ENCODE measurements around the gene FAM47B.

The FAM47B gene

DNA sequence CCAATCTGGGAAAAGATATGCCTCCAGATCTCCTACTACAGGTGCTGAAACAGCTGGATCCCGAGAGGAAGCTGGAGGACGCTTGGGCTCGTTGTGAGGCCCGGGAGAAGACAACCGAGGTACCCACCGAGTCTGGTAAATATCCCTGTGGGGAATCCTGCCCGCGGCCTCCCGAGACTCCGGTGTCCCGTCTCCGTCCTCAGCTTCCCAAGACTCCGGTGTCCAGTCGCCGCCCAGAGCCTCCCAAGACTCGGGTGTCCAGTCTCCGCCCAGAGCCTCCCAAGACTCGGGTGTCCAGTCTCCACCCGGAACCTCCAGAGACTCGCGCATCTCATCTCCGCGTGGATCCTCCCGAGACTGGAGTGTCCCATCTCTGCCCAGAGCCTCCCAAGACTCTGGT is 639 bp downstream of the FAM47B start:
- Histone ChIP-seq H3K9ac (ENCODE audit: low read length) (no peak overlapping the region), H3K9me3 (ENCODE audit: control insufficient read depth, insufficient read depth, low read depth, low read length) (no peaks in the 10 kb centered on the region), H3K27ac (ENCODE audit: low read depth, low read length) (no peak overlapping the region), H3K27me3 (ENCODE audit: control insufficient read depth, insufficient read depth, low read length) (no peaks in the 10 kb centered on the region), H3K36me3 (ENCODE audit: control insufficient read depth, insufficient read depth, low read length) (no peaks in the 10 kb centered on the region), H3K4me3 (ENCODE audit: low read depth, low read length) (no peak overlapping the region), H3K4me1 (ENCODE audit: control insufficient read depth, insufficient read depth, low read length) (no peaks in the 10 kb centered on the region)

DNA sequence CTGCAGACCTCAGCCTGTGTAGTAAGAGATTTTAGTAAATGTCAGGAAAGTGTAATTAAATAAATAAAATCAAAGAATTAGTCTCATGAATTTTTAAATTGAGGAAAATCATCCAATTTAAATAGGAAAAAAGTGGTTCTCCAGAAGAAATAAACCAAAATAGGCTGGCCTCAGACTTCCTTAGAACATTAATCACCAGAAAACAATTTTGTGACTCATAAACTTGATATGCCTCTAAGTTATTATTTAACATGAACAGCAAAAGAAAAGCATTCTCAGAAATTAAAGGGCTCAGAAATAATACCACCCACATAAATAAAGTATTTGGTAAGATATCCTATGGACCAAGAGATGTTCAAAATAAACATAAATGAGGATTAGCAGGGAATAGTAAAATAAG is 14.3 kb downstream of the FAM47B start:
- no peak overlapping the region for H3K4me3 ChIP-seq (ENCODE audit: low read depth, low read length)
- H3K4me1 ChIP-seq (ENCODE audit: control insufficient read depth, insufficient read depth, low read length): no peaks in the 10 kb centered on the region
- H3K36me3 ChIP-seq (ENCODE audit: control insufficient read depth, insufficient read depth, low read length): no peaks in the 10 kb centered on the region
- no peaks in the 10 kb centered on the region; the same call in 1 of the 2 replicates for H3K27me3 ChIP-seq (ENCODE audit: control insufficient read depth, insufficient read depth, low read length)
- no peaks in the 10 kb centered on the region for H3K9me3 ChIP-seq (ENCODE audit: control insufficient read depth, insufficient read depth, low read depth, low read length)
- no peak overlapping the region for H3K9ac ChIP-seq (ENCODE audit: low read length)
- no peak overlapping the region for H3K27ac ChIP-seq (ENCODE audit: low read depth, low read length)

DNA sequence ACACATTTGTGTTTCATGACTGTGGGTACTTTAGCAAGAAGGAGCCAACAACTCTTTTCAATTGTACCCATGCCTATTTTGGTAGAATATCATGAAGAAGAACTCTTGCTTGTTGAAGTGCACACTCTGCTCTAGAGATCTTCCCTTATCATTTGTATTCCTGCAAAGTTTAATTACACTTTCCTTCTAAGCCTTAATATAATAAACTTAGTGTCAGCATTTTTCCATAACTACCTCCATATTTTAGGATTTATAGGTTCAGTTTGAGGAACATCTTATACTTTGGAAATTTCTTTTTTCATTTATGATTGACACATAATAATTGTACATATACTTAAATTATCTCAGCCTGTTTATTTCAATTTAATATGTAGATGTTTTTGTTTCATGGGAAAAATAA is 19.1 kb downstream of the FAM47B start:
- Histone ChIP-seq H3K36me3 (ENCODE audit: control insufficient read depth, insufficient read depth, low read length) (no peaks in the 10 kb centered on the region), H3K4me1 (ENCODE audit: control insufficient read depth, insufficient read depth, low read length) (no peaks in the 10 kb centered on the region), H3K9ac (ENCODE audit: low read length) (no peak overlapping the region), H3K4me3 (ENCODE audit: low read depth, low read length) (no peak overlapping the region), H3K27me3 (ENCODE audit: control insufficient read depth, insufficient read depth, low read length) (no peaks in the 10 kb centered on the region; the same call in 1 of the 2 replicates), H3K9me3 (ENCODE audit: control insufficient read depth, insufficient read depth, low read depth, low read length) (no peaks in the 10 kb centered on the region), H3K27ac (ENCODE audit: low read depth, low read length) (no peak overlapping the region)

DNA sequence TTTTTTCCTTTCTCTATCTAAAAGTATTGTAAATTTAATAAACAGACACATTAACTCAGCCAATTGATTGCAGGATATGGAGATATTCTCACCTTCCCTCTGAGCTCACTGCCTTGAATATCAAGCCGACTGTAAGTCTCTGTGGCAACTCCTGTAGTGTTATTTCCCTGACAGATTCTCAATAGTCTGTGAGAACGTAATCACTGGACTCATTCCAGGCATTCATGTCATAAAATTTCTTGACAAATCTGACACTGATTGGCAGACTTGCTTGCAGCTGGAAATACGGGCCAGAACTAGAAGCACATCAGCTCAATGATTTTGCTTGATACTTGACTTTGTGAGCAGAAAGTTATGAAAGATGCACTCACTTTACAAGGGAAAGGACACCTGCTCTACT is 29.6 kb downstream of the FAM47B start:
- H3K4me3 ChIP-seq (ENCODE audit: low read depth, low read length): no peak overlapping the region
- H3K27ac ChIP-seq (ENCODE audit: low read depth, low read length): no peak overlapping the region
- no peaks in the 10 kb centered on the region; the same call in 1 of the 2 replicates for H3K27me3 ChIP-seq (ENCODE audit: control insufficient read depth, insufficient read depth, low read length)
- H3K9me3 ChIP-seq (ENCODE audit: control insufficient read depth, insufficient read depth, low read depth, low read length): no peaks in the 10 kb centered on the region
- H3K36me3 ChIP-seq (ENCODE audit: control insufficient read depth, insufficient read depth, low read length): no peaks in the 10 kb centered on the region
- H3K4me1 ChIP-seq (ENCODE audit: control insufficient read depth, insufficient read depth, low read length): no peaks in the 10 kb centered on the region
- no peak overlapping the region for H3K9ac ChIP-seq (ENCODE audit: low read length)

DNA sequence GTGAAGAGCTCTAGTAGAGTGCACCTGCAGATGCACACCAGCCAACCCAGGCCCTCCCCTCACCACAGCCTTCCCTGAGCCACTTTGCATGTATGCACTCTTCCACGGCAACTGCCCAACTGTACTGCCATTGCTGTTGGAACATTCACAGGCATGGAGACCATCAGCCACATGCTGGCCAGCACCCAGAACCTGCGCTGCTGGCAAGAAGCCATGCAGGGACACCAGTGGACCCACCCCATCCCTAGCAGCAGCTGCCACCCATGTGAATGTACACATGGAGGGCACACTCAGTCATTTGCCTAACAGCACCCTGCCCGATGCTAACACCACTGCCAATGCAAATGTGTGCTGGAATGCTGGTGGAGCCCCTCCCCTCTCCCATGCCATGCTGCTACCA is 35.6 kb downstream of the FAM47B start:
- Histone ChIP-seq H3K27ac (ENCODE audit: low read depth, low read length) (no peak overlapping the region), H3K27me3 (ENCODE audit: control insufficient read depth, insufficient read depth, low read length) (no peaks in the 10 kb centered on the region; the same call in 1 of the 2 replicates), H3K9ac (ENCODE audit: low read length) (no peak overlapping the region), H3K4me1 (ENCODE audit: control insufficient read depth, insufficient read depth, low read length) (no peaks in the 10 kb centered on the region), H3K9me3 (ENCODE audit: control insufficient read depth, insufficient read depth, low read depth, low read length) (no peaks in the 10 kb centered on the region), H3K4me3 (ENCODE audit: low read depth, low read length) (no peak overlapping the region), H3K36me3 (ENCODE audit: control insufficient read depth, insufficient read depth, low read length) (no peaks in the 10 kb centered on the region)

DNA sequence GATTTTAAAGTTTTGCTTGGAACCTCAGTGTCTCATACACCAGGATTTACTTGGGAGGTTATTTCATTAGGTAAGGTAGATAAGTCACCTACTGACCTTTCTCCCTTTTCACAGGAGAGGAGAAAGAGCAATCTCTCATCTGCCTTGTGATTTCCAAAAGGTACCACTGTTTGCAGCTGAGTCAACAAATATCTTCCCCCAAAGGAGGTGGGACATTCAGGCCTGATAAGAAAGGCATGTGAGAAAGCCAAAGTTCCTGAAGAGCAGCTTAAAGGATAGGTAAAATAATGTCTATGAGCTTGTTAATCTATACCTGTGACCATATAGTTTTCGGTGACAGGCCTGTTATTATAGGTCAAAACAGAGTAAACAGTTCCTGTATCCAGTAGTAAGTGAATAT is 45.0 kb downstream of the FAM47B start:
- Histone ChIP-seq H3K9me3 (ENCODE audit: control insufficient read depth, insufficient read depth, low read depth, low read length) (no peaks in the 10 kb centered on the region), H3K36me3 (ENCODE audit: control insufficient read depth, insufficient read depth, low read length) (no peaks in the 10 kb centered on the region), H3K4me1 (ENCODE audit: control insufficient read depth, insufficient read depth, low read length) (peaks cover 4% of the 10 kb centered on the region; the same call in 1 of the 2 replicates), H3K27ac (ENCODE audit: low read depth, low read length) (no peak overlapping the region), H3K4me3 (ENCODE audit: low read depth, low read length) (no peak overlapping the region), H3K27me3 (ENCODE audit: control insufficient read depth, insufficient read depth, low read length) (peaks cover 16% of the 10 kb centered on the region; the same call in 1 of the 2 replicates), H3K9ac (ENCODE audit: low read length) (no peak overlapping the region)
